ENCODE results near the gene MAPK1. TPM values are rescaled to one million over a fixed set of nuclear protein-coding genes. Genes with fewer than 3 reads are reported as not detected.
A peak's percentile ranks its signal among the peaks of the same experiment; 100 is the strongest.
"Not testable (repeated sequence)": the region's sequence is repeated elsewhere in the genome, so short reads cannot be mapped to it uniquely, and the experiment has no call there.

Gene MAPK1
- total and polyA plus RNA-seq, 7 donors, result 11.0 to 101 (median 78.3) TPM

DNA sequence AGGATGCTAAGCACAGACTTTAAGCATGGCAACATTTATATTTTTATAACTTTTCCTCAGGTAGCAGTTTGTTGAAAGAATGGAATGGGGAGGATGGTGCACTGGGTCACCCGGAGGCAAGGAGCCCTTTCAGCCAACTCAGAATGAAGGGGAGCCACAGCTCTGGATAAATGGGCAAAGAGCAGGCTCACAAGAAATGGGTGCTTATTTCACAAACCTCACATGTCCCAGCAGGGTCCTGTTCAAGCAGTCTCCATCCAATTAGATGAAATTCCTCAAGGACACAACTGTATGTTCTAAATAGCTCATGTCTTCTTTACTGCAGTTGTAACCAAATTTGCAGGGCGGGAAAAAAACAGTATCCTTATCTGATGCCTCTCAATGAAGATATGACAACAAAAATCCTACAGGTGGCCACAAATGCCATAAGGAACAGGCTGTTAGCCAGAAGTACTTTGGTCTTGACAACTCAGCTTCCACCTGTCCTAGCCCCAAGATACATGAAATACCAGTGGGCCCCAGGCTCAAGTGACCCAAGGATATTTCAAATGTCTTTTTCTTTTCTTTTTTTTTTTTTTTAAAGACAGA is 48.2 kb downstream of the MAPK1 start:
- Histone ChIP-seq H3K36me3 (ENCODE audit: insufficient read depth in 1 of 2, low read depth in 1 of 2) (no peaks in the 10 kb centered on the region), H3K4me1 (peaks cover 50% of the 10 kb centered on the region), H3K4me3 (no peak overlapping the region), H3K9me3 (no peaks in the 10 kb centered on the region), H3K27me3 (ENCODE audit: insufficient read depth in 3 of 3, low read length in 2 of 3) (no peaks in the 10 kb centered on the region), H3K27ac (no peak overlapping the region)
- DNase-seq, result no peak
- TF ChIP-seq CTCF (IDR thresholded peaks at IDR 0.05), result no peak
- no peak for ATAC-seq
- WGBS, 3 donors, result 89 to 92% (median 90%) methylated on average over 2 of the region's 2 CpGs
- intact Hi-C loops (cut with DNase I), result no loop called here

DNA sequence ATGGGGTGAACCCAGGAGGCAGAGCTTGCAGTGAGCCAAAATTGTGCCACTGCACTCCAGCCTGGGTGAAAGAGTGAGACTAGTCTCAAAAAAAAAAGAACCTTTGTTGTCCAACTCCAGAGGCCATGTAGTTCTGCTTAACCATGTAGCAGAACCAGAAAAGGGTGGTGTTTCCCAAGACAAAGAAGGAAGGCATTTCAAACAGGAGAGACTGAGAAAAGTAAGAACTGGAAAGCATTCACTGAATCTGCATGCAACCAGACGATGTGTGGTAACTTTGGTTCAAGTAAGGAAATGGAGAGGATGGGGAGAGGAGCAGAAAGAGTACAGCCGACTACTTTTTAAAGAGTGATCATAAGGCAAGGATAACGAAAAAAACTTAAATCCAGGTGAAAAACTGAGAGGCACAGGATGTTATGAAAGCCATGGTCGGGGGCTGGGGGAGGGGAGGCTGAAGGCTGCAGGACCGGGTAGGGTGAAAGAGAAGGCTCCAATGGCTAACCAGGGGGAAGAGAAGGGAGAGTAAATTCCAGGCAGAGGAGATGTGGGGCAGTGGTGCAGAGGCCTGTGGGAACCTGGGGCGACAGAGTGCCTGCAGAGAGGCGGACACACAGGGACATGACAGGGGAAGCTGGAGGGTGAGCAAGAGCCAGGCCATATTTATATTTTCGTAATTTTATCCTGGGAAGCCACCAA is 48.8 kb downstream of the MAPK1 start:
- Histone ChIP-seq H3K36me3 (ENCODE audit: insufficient read depth in 1 of 2, low read depth in 1 of 2) (no peaks in the 10 kb centered on the region), H3K9me3 (no peaks in the 10 kb centered on the region), H3K4me1 (peaks cover 46% of the 10 kb centered on the region), H3K4me3 (no peak overlapping the region), H3K27ac (no peak overlapping the region), H3K27me3 (ENCODE audit: insufficient read depth in 3 of 3, low read length in 2 of 3) (no peaks in the 10 kb centered on the region)
- no peak for DNase-seq
- intact Hi-C loops (cut with DNase I), result no loop called here
- peak in 1 of 4 donors; percentile 27 for ATAC-seq
- TF ChIP-seq CTCF (IDR thresholded peaks at IDR 0.05), result no peak
- WGBS, 3 donors, result 73 to 84% (median 81%) methylated on average over 8 of the region's 8 CpGs

- H3K36me3 ChIP-seq (ENCODE audit: insufficient read depth in 1 of 2, low read depth in 1 of 2); H3K4me3 ChIP-seq; H3K9me3 ChIP-seq; DNase-seq; intact Hi-C loops (cut with DNase I); H3K27me3 ChIP-seq (ENCODE audit: insufficient read depth in 3 of 3, low read length in 2 of 3): not testable (repeated sequence)
- H3K27ac ChIP-seq, result peak overlapping the region; percentile 62
- H3K4me1 ChIP-seq, result peaks cover 48% of the 10 kb centered on the region
- peak in 1 of 4 donors; percentile 5 for ATAC-seq
- WGBS, 3 donors, result 87 to 91% (median 90%) methylated on average over 3 of the region's 3 CpGs
These were observed 50.0 kb downstream of the MAPK1 start for GRCh38 chr22:21817497-21817853.

DNA sequence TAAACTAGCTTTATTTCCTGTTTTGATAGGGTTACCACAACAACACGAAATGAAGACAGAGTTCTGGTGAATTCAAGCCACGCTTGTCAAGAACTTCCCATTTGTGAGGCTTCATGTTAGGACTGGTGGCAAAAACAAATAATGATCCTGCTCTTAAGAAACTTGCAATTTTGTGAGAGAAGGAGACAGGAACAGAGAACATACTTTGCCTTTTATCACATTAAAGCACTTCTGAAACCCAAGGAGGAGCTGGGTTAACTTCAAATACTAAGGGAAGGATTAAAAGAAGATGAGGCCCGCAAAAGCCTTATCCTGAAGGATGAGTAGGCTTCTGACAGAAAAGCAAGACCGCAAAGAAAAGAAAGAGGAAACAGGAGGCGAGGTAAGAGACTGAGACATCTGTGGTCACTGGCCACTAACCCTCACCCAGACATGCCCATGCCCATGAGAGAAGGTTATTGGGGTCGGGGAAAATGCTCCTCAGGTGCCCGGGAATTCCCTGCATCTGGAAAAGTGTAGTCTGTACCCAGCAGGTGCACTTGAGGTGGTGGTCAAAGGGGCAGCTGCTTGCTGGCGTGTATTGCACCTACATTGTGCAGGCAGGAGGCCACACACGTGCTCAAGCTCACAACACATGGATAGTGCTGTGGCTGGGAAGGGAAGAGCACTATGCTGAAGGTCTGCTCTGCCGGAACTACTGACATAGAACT is 50.5 kb downstream of the MAPK1 start:
- Histone ChIP-seq H3K36me3 (ENCODE audit: insufficient read depth in 1 of 2, low read depth in 1 of 2) (no peaks in the 10 kb centered on the region), H3K27me3 (ENCODE audit: insufficient read depth in 3 of 3, low read length in 2 of 3) (no peaks in the 10 kb centered on the region), H3K9me3 (no peaks in the 10 kb centered on the region), H3K4me3 (no peak overlapping the region), H3K4me1 (peaks cover 48% of the 10 kb centered on the region), H3K27ac (peak overlapping the region; percentile 62)
- TF ChIP-seq CTCF (IDR thresholded peaks at IDR 0.05), result no peak
- ATAC-seq (peak; percentile 34 to 58 (median 52)), DNase-seq (no peak)
- intact Hi-C loops (cut with DNase I), result no loop called here
- 56 to 61% (median 58%) methylated on average over 10 of the region's 10 CpGs for WGBS, 3 donors

DNA sequence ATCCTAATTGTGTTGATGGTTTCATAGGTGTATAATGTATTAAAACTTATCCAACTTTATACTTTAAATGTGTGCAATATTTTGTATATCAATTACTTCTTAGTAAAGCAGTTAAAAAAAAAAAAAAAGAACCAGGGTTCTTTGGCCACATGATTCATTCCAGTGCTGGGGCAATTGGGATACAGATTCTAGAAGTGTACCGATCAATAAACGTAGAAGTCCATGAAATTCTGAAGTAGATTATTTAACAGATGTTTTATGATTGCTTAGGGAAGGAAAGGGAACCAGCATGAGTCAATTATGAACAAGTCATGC is 51.0 kb downstream of the MAPK1 start:
- TF ChIP-seq CTCF (IDR thresholded peaks at IDR 0.05), result no peak
- ATAC-seq (no peak), DNase-seq (no peak)
- Histone ChIP-seq H3K4me3 (no peak overlapping the region), H3K27me3 (ENCODE audit: insufficient read depth in 3 of 3, low read length in 2 of 3) (no peaks in the 10 kb centered on the region), H3K4me1 (peaks cover 48% of the 10 kb centered on the region), H3K36me3 (ENCODE audit: insufficient read depth in 1 of 2, low read depth in 1 of 2) (no peaks in the 10 kb centered on the region), H3K9me3 (no peaks in the 10 kb centered on the region), H3K27ac (peak overlapping the region; percentile 62)
- intact Hi-C loops (cut with DNase I), result no loop called here
- WGBS, 3 donors, result 23 to 30% (median 28%) methylated on average over 2 of the region's 2 CpGs
